ENCODE results near the gene PDE4D.

The PDE4D gene

DNA sequence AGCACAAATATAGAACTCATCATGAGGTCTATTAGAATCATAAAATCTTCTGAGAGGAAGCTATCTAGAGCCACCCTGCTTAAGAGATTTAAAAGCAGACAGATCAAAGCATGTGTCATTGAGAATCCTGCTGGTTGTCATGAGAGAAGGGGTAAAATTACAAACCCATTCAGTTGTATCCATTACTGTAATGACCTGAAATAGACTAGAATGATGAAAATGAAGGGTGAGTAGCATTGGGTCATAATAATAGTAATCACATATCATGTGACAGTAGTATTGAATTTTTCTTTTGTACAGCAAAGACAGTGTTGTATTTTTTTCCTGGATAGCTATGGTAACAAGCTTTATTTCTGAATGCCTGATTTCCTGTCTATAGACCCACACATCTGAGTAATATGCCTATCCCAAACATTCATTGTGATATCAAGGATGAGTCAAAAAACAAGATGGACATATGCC lies 149.0 kb downstream of the PDE4D start:
- Histone ChIP-seq H3K27me3 (ENCODE audit: insufficient read depth, poor library complexity, severe bottlenecking) (no peaks in the 10 kb centered on the region), H3K4me3 (replicated peaks; ENCODE audit: insufficient read depth, low read length) (no peak overlapping the region), H3K27ac (replicated peaks) (no peak overlapping the region)
- TF ChIP-seq, protein P1, sequence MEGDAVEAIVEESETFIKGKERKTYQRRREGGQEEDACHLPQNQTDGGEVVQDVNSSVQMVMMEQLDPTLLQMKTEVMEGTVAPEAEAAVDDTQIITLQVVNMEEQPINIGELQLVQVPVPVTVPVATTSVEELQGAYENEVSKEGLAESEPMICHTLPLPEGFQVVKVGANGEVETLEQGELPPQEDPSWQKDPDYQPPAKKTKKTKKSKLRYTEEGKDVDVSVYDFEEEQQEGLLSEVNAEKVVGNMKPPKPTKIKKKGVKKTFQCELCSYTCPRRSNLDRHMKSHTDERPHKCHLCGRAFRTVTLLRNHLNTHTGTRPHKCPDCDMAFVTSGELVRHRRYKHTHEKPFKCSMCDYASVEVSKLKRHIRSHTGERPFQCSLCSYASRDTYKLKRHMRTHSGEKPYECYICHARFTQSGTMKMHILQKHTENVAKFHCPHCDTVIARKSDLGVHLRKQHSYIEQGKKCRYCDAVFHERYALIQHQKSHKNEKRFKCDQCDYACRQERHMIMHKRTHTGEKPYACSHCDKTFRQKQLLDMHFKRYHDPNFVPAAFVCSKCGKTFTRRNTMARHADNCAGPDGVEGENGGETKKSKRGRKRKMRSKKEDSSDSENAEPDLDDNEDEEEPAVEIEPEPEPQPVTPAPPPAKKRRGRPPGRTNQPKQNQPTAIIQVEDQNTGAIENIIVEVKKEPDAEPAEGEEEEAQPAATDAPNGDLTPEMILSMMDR (IDR thresholded peaks at IDR 0.05; ENCODE audit: insufficient read depth, low read length), result no peak
- no peak for TF ChIP-seq POLR2AphosphoS5 (IDR thresholded peaks at IDR 0.05; ENCODE audit: low read depth)
- TF ChIP-seq GABPA (IDR thresholded peaks at IDR 0.05; ENCODE audit: low read depth), result no peak
- TF ChIP-seq, protein P2, sequence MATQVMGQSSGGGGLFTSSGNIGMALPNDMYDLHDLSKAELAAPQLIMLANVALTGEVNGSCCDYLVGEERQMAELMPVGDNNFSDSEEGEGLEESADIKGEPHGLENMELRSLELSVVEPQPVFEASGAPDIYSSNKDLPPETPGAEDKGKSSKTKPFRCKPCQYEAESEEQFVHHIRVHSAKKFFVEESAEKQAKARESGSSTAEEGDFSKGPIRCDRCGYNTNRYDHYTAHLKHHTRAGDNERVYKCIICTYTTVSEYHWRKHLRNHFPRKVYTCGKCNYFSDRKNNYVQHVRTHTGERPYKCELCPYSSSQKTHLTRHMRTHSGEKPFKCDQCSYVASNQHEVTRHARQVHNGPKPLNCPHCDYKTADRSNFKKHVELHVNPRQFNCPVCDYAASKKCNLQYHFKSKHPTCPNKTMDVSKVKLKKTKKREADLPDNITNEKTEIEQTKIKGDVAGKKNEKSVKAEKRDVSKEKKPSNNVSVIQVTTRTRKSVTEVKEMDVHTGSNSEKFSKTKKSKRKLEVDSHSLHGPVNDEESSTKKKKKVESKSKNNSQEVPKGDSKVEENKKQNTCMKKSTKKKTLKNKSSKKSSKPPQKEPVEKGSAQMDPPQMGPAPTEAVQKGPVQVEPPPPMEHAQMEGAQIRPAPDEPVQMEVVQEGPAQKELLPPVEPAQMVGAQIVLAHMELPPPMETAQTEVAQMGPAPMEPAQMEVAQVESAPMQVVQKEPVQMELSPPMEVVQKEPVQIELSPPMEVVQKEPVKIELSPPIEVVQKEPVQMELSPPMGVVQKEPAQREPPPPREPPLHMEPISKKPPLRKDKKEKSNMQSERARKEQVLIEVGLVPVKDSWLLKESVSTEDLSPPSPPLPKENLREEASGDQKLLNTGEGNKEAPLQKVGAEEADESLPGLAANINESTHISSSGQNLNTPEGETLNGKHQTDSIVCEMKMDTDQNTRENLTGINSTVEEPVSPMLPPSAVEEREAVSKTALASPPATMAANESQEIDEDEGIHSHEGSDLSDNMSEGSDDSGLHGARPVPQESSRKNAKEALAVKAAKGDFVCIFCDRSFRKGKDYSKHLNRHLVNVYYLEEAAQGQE (IDR thresholded peaks at IDR 0.05; ENCODE audit: insufficient replicate concordance, low read depth), result no peak
- TF ChIP-seq SPI1 (IDR thresholded peaks at IDR 0.05; ENCODE audit: borderline replicate concordance, low read depth), result no peak
- DNase-seq (ENCODE audit: low read depth in 1 of 2, low spot score in 1 of 2), result no peak

DNA sequence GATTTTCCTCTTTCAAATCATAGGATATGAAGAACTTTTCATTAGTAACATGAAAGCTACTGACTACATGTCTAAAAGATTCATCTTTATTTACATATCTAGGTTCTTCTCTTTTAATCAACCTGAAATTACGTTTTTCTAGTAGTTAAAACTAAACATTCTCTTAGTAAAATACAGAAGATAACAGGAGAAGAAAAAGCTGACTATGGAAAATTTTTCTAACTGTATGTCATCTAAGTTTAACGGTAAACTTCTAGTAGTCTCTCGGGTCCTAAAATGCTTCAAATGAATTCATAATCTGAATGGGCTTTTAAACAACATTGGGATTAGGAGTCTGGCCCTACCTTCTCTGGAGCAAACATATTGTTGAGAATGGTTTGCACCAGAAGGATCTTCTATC lies 151.9 kb downstream of the PDE4D start:
- TF ChIP-seq GABPA (IDR thresholded peaks at IDR 0.05; ENCODE audit: low read depth) (no peak), SPI1 (IDR thresholded peaks at IDR 0.05; ENCODE audit: borderline replicate concordance, low read depth) (no peak), POLR2AphosphoS5 (IDR thresholded peaks at IDR 0.05; ENCODE audit: low read depth) (no peak)
- TF ChIP-seq, protein P1 (IDR thresholded peaks at IDR 0.05; ENCODE audit: insufficient read depth, low read length), result no peak
- TF ChIP-seq, protein P2 (IDR thresholded peaks at IDR 0.05; ENCODE audit: insufficient replicate concordance, low read depth), result no peak
- Histone ChIP-seq H3K27ac (replicated peaks) (no peak overlapping the region), H3K4me3 (replicated peaks; ENCODE audit: insufficient read depth, low read length) (no peak overlapping the region), H3K27me3 (ENCODE audit: insufficient read depth, poor library complexity, severe bottlenecking) (no peaks in the 10 kb centered on the region)
- no peak for DNase-seq (ENCODE audit: low read depth in 1 of 2, low spot score in 1 of 2)

DNA sequence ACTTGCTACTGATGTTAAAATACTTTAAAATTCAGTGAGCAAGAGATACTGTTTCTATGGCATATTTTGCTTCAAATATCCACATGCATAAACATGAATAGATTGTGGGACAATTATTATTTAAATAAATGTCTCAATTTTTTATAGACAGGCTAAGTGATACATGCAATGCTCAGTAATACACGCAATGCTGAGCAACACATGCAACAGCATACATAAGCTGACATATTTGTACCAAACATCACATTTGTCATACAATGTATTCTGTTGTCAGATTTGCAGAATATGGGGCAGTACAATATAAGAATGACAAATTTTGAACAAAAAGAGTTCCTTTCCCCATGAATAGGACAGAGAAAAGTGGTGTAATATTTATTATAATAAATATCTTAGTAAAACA lies 155.5 kb downstream of the PDE4D start:
- Histone ChIP-seq H3K27ac (replicated peaks) (no peak overlapping the region), H3K27me3 (ENCODE audit: insufficient read depth, poor library complexity, severe bottlenecking) (no peaks in the 10 kb centered on the region), H3K4me3 (replicated peaks; ENCODE audit: insufficient read depth, low read length) (no peak overlapping the region)
- TF ChIP-seq GABPA (IDR thresholded peaks at IDR 0.05; ENCODE audit: low read depth) (no peak), POLR2AphosphoS5 (IDR thresholded peaks at IDR 0.05; ENCODE audit: low read depth) (no peak), SPI1 (IDR thresholded peaks at IDR 0.05; ENCODE audit: borderline replicate concordance, low read depth) (no peak)
- TF ChIP-seq, protein P1 (IDR thresholded peaks at IDR 0.05; ENCODE audit: insufficient read depth, low read length), result no peak
- TF ChIP-seq, protein P2 (IDR thresholded peaks at IDR 0.05; ENCODE audit: insufficient replicate concordance, low read depth), result no peak
- no peak for DNase-seq (ENCODE audit: low read depth in 1 of 2, low spot score in 1 of 2)
